Natural killer cell (primary cell): Measurements from ENCODE around the gene MRPL39. TPM values are rescaled to one million over a fixed set of nuclear protein-coding genes. Genes with fewer than 3 reads are reported as not detected.
A peak's percentile ranks its signal among the peaks of the same experiment; 100 is the strongest.

Experiments
- ATAC-seq, 3 donors: fragments of 150-1000 bp in 2 of 3; fragments of 200-7000 bp in 1 of 3; cut with Tn5 transposase; 1 replicate in 1 of 3; 2 replicates in 2 of 3; pipeline ENCODE4 v1.10.0; 2021; ENCODE audit warnings: mild to moderate bottlenecking in 2 of 3, moderate library complexity in 2 of 3
- DNase-seq, 2 donors: peaks; one replicate each; pipeline versions ENCODE4 v3.0.0 to v3.0.0-alpha.2; 2013 to 2021; ENCODE audit warnings: mixed read lengths in 1 of 2
- H3K27ac ChIP-seq: one replicate; pipeline ENCODE4 v1.5.1; 2013; ENCODE audit warnings: mild to moderate bottlenecking, low read length
- H3K27me3 ChIP-seq: one replicate; pipeline ENCODE4 v1.6.1; 2013; ENCODE audit warnings: low read length; ENCODE audit not compliant: control insufficient read depth, insufficient read depth
- H3K36me3 ChIP-seq: one replicate; pipeline ENCODE4 v1.6.1; 2013; ENCODE audit warnings: low read length; ENCODE audit not compliant: control insufficient read depth, insufficient read depth
- H3K4me1 ChIP-seq: one replicate; pipeline ENCODE4 v1.6.1; 2013; ENCODE audit warnings: low read length; ENCODE audit not compliant: control insufficient read depth, insufficient read depth
- H3K4me3 ChIP-seq: one replicate; pipeline ENCODE4 v1.5.1; 2013; ENCODE audit warnings: low read length
- H3K9me3 ChIP-seq: one replicate; pipeline ENCODE4 v1.6.1; 2013; ENCODE audit warnings: low read length; ENCODE audit not compliant: control insufficient read depth, insufficient read depth
- H3K27ac Mint-ChIP-seq, 2 donors: one replicate each; pipeline ENCODE4 v1.8.0; 2022; ENCODE audit warnings: mild to moderate bottlenecking in 2 of 2, mixed read lengths in 2 of 2, moderate library complexity in 1 of 2
- H3K27me3 Mint-ChIP-seq, 2 donors: one replicate each; pipeline ENCODE4 v1.8.0; 2022; ENCODE audit warnings: low read depth in 2 of 2, mixed read lengths in 2 of 2
- H3K36me3 Mint-ChIP-seq: one replicate; pipeline ENCODE4 v1.8.0; 2022; ENCODE audit warnings: mixed read lengths
- H3K4me1 Mint-ChIP-seq, 2 donors: one replicate each; pipeline ENCODE4 v1.8.0; 2022; ENCODE audit warnings: mixed read lengths in 2 of 2
- H3K4me3 Mint-ChIP-seq: one replicate; pipeline ENCODE4 v1.8.0; 2022; ENCODE audit warnings: mild to moderate bottlenecking, moderate library complexity, mixed read lengths
- H3K9me3 Mint-ChIP-seq, 2 donors: one replicate each; pipeline ENCODE4 v1.8.0; 2022; ENCODE audit warnings: mixed read lengths in 2 of 2
- CTCF ChIP-seq: fragments of 200-600 bp; IDR thresholded peaks from one replicate; pipeline ENCODE4 v1.8.0; 2022; ENCODE audit warnings: antibody characterized with exemption
- WGBS: methylation state at CpG from one replicate; pipeline ENCODE4 v1.1.7; 2013; ENCODE audit warnings: missing lambda C conversion rate; ENCODE audit not compliant: insufficient coverage; 5-methylcytosine and 5-hydroxymethylcytosine counted together
- intact Hi-C: fragments of 100-400 bp; cut with micrococcal nuclease; formaldehyde crosslinking; loops from one replicate; pipeline ENCODE4 v1.14.2; 2022
- total RNA-seq, 4 donors: library from RNA; stranded (reverse); fragments of 120-200 nt in 1 of 4; gene quantifications; one replicate each; pipeline versions ENCODE4 v1.2.3 to v1.2.4, GENCODE V29; 2013 to 2022

MRPL39 gene
- total RNA-seq, 3 donors from 2014 or later (not counting 1 experiment from before 2014, with no cell fraction given) = 10.8 to 12.8 (median 10.8) TPM

- Mint-ChIP-seq H3K4me1 (peaks cover 14 to 22% of the 10 kb centered on the region in 2 donors), H3K9me3 (no peaks in the 10 kb centered on the region), H3K36me3 (no peaks in the 10 kb centered on the region), H3K27me3 (peaks cover 44 to 61% of the 10 kb centered on the region in 2 donors), H3K4me3 (peak overlapping the region; percentile 47), H3K27ac (no peak overlapping the region)
- H3K4me1 ChIP-seq = peaks cover 15% of the 10 kb centered on the region
- H3K27me3 ChIP-seq = peaks cover 5% of the 10 kb centered on the region
- WGBS = 4% methylated on average over 19 of the region's 27 CpGs
- no peaks in the 10 kb centered on the region for H3K9me3 ChIP-seq
- H3K27ac ChIP-seq = no peak overlapping the region
- no peak for TF ChIP-seq CTCF
- H3K36me3 ChIP-seq = no peaks in the 10 kb centered on the region
- intact Hi-C loops = no loop called here
- ATAC-seq (peak in 2 of 3 donors; percentile 16 to 29), DNase-seq (no peak)
- peak overlapping the region; percentile 54 for H3K4me3 ChIP-seq
Measured at GRCh38 chr21:25640202-25640942, 33.1 kb upstream of the MRPL39 start.

GRCh38 chr21:25639551-25640201 lies 32.4 kb upstream of the MRPL39 start:
- Mint-ChIP-seq H3K9me3 (no peaks in the 10 kb centered on the region), H3K4me1 (peaks cover 14 to 22% of the 10 kb centered on the region in 2 donors), H3K36me3 (no peaks in the 10 kb centered on the region), H3K27ac (no peak overlapping the region), H3K4me3 (peak overlapping the region; percentile 47), H3K27me3 (peaks cover 47 to 68% of the 10 kb centered on the region in 2 donors)
- Histone ChIP-seq H3K27ac (peak overlapping the region; percentile 48), H3K36me3 (no peaks in the 10 kb centered on the region), H3K4me1 (peaks cover 15% of the 10 kb centered on the region), H3K4me3 (peak overlapping the region; percentile 54), H3K9me3 (no peaks in the 10 kb centered on the region), H3K27me3 (peaks cover 5% of the 10 kb centered on the region)
- intact Hi-C loops = no loop called here
- ATAC-seq = peak; percentile 60 to 73 (median 66)
- DNase-seq = peak; percentile 17 to 71
- under 1% methylated on average over 40 of the region's 40 CpGs for WGBS
- no peak for TF ChIP-seq CTCF

GRCh38 chr21:25638660-25639550 lies 31.6 kb upstream of the MRPL39 start, which contains the start of gene JAM2:
Gene JAM2 (plus strand): TSS chr21:25639258. CDS start chr21:25639822, 564 bp downstream.
- H3K4me1 Mint-ChIP-seq = peaks cover 14 to 22% of the 10 kb centered on the region in 2 donors
- intact Hi-C loops = no loop called here
- under 1% methylated on average over 38 of the region's 41 CpGs for WGBS
- H3K36me3 Mint-ChIP-seq = no peaks in the 10 kb centered on the region
- no peaks in the 10 kb centered on the region for H3K36me3 ChIP-seq
- peaks cover 15% of the 10 kb centered on the region for H3K4me1 ChIP-seq
- ATAC-seq = peak; percentile 39 to 71 (median 68)
- peak within 1 kb of the TSS; percentile 48 for H3K27ac ChIP-seq
- H3K9me3 ChIP-seq = no peaks in the 10 kb centered on the region
- peaks cover 49 to 72% of the 10 kb centered on the region in 2 donors for H3K27me3 Mint-ChIP-seq
- peak within 1 kb of the TSS; percentile 54 for H3K4me3 ChIP-seq
- no peak for TF ChIP-seq CTCF
- H3K4me3 Mint-ChIP-seq = peak within 1 kb of the TSS; percentile 47
- no peaks in the 10 kb centered on the region for H3K9me3 Mint-ChIP-seq
- DNase-seq = peak in 1 of 2 donors; percentile 56
- peaks cover 5% of the 10 kb centered on the region for H3K27me3 ChIP-seq
- no peak within 1 kb of the TSS for H3K27ac Mint-ChIP-seq
